SK-N-MC (cell line): ENCODE data around the gene RIMS3.

Source experiments
- EZH2 ChIP-seq: fragments of 200-600 bp; sonication (generic); IDR thresholded peaks from one replicate; pipeline ENCODE4 v1.6.1; 2017; ENCODE audit warnings: antibody characterized with exemption
- POLR2AphosphoS5 ChIP-seq: IDR thresholded peaks from 2 replicates; pipeline ENCODE4 v1.6.1; 2012; ENCODE audit warnings: mild to moderate bottlenecking, low read depth, low read length, borderline replicate concordance

DNA sequence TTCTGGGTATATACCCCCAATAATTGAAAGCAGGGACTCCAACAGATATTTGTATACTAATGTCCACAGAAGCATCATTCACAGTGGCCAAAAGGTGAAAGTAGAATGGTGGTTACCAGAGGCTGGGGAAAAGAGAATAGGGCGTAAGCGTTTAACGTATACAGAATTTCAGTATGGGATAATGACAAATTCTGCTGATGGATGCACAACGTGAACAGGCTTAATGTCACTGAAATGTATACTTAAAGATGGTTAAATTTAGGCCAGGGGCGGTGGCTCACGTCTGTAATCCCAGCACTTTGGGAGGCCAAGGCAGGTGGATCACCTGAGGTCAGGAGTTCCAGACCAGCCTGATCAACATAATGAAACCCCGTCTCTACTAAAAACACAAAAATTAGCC lies 21.6 kb upstream of the RIMS3 start:
- TF ChIP-seq POLR2AphosphoS5: no peak
- TF ChIP-seq EZH2: no peak
